Skin epidermis (tissue), 12 donors: ENCODE measurements around the gene ERC2.

Experiments
- H3K27ac ChIP-seq, 21 experiments: fragments of 200-600 bp; sonication (generic) in 11 of 21; one replicate each; pipeline ENCODE4 v1.5.0; 2020; ENCODE audit warnings: mild to moderate bottlenecking in 3 of 21, inconsistent platforms in 2 of 21, moderate library complexity in 2 of 21
- H3K4me3 ChIP-seq, 7 experiments: fragments of 200-600 bp; sonication (generic) in 2 of 7; one replicate each; pipeline ENCODE4 v1.5.0; 2020; ENCODE audit warnings: inconsistent platforms in 2 of 7, mild to moderate bottlenecking in 2 of 7, moderate library complexity in 1 of 7

ERC2 gene

GRCh38 chr3:56201407-56201806, 266.9 kb downstream of the ERC2 start:
- Histone ChIP-seq H3K27ac (no peak overlapping the region), H3K4me3 (no peak overlapping the region)

- Histone ChIP-seq H3K4me3 (no peak overlapping the region), H3K27ac (no peak overlapping the region)
Observed at GRCh38 chr3:56200251-56200650, 268.0 kb downstream of the ERC2 start.

- no peak overlapping the region for H3K4me3 ChIP-seq
- H3K27ac ChIP-seq: no peak overlapping the region
Observed at GRCh38 chr3:56197991-56198390, 270.3 kb downstream of the ERC2 start.

GRCh38 chr3:56197259-56197965, 270.9 kb downstream of the ERC2 start:
- Histone ChIP-seq H3K27ac (no peak overlapping the region), H3K4me3 (no peak overlapping the region)

- H3K27ac ChIP-seq: no peak overlapping the region
Observed at GRCh38 chr3:56196700-56197099, 271.6 kb downstream of the ERC2 start.

GRCh38 chr3:56193519-56193918, 274.7 kb downstream of the ERC2 start:
- H3K4me3 ChIP-seq: no peak overlapping the region
- no peak overlapping the region for H3K27ac ChIP-seq

More at GRCh38 chr3:56196700-56197099, 271.6 kb downstream of the ERC2 start:
- no peak overlapping the region for H3K4me3 ChIP-seq

GRCh38 chr3:56192001-56192400, 276.3 kb downstream of the ERC2 start:
- H3K4me3 ChIP-seq: no peak overlapping the region

GRCh38 chr3:56190771-56191305, 277.4 kb downstream of the ERC2 start:
- H3K4me3 ChIP-seq: no peak overlapping the region
- H3K27ac ChIP-seq: no peak overlapping the region

More at GRCh38 chr3:56192001-56192400, 276.3 kb downstream of the ERC2 start:
- H3K27ac ChIP-seq: no peak overlapping the region

GRCh38 chr3:56190130-56190529, 278.1 kb downstream of the ERC2 start:
- Histone ChIP-seq H3K27ac (no peak overlapping the region), H3K4me3 (no peak overlapping the region)

GRCh38 chr3:56189536-56189935, 278.7 kb downstream of the ERC2 start:
- Histone ChIP-seq H3K27ac (no peak overlapping the region), H3K4me3 (no peak overlapping the region)

- Histone ChIP-seq H3K27ac (no peak overlapping the region), H3K4me3 (no peak overlapping the region)
Observed at GRCh38 chr3:56188201-56188600, 280.1 kb downstream of the ERC2 start.

GRCh38 chr3:56187051-56187450, 281.2 kb downstream of the ERC2 start:
- Histone ChIP-seq H3K4me3 (no peak overlapping the region), H3K27ac (no peak overlapping the region)

GRCh38 chr3:56185827-56186226, 282.4 kb downstream of the ERC2 start:
- H3K27ac ChIP-seq: no peak overlapping the region
- H3K4me3 ChIP-seq: no peak overlapping the region

- no peak overlapping the region for H3K4me3 ChIP-seq
- H3K27ac ChIP-seq: no peak overlapping the region
Observed at GRCh38 chr3:56183529-56183928, 284.7 kb downstream of the ERC2 start.

GRCh38 chr3:56180433-56180832, 287.8 kb downstream of the ERC2 start:
- Histone ChIP-seq H3K27ac (no peak overlapping the region), H3K4me3 (no peak overlapping the region)

GRCh38 chr3:56173601-56174000, 294.7 kb downstream of the ERC2 start:
- Histone ChIP-seq H3K27ac (no peak overlapping the region), H3K4me3 (no peak overlapping the region)

- H3K4me3 ChIP-seq: no peak overlapping the region
- H3K27ac ChIP-seq: no peak overlapping the region
Observed at GRCh38 chr3:56164436-56164835, 303.8 kb downstream of the ERC2 start.

GRCh38 chr3:56157693-56158362, 310.4 kb downstream of the ERC2 start:
- Histone ChIP-seq H3K4me3 (no peak overlapping the region), H3K27ac (no peak overlapping the region)

- Histone ChIP-seq H3K27ac (no peak overlapping the region), H3K4me3 (no peak overlapping the region)
Observed at GRCh38 chr3:56154297-56154696, 314.0 kb downstream of the ERC2 start.

GRCh38 chr3:56147354-56147753, 320.9 kb downstream of the ERC2 start:
- Histone ChIP-seq H3K4me3 (no peak overlapping the region), H3K27ac (no peak overlapping the region)

- H3K4me3 ChIP-seq: no peak overlapping the region
- no peak overlapping the region for H3K27ac ChIP-seq
Observed at GRCh38 chr3:56145410-56145809, 322.9 kb downstream of the ERC2 start.
